Kidney epithelial cell (primary cell): ENCODE measurements around the gene HUWE1. TPM values are rescaled to one million over a fixed set of nuclear protein-coding genes. Genes with fewer than 3 reads are reported as not detected.

Source experiments
- DNase-seq: peaks from one replicate; pipeline ENCODE4 v3.0.0-alpha.2; 2010; ENCODE audit warnings: low read depth
- H3K27me3 ChIP-seq: 2 replicates; pipeline ENCODE4 v1.6.0; 2011; ENCODE audit warnings: low read length; ENCODE audit not compliant: control insufficient read depth, insufficient read depth
- H3K36me3 ChIP-seq: 2 replicates; pipeline ENCODE4 v1.5.1; 2011; ENCODE audit warnings: low read length; ENCODE audit not compliant: control insufficient read depth, insufficient read depth
- H3K4me3 ChIP-seq: 2 replicates; pipeline ENCODE4 v1.5.1; 2011; ENCODE audit warnings: low read depth, mild to moderate bottlenecking, control low read depth, low read length
- total RNA-seq: library from RNA; depleted of rRNA; stranded (reverse); fragments of >200 nt; gene quantifications from 2 replicates; pipeline ENCODE4 v1.2.3, GENCODE V29; 2015
- TF ChIP-seq, protein P1 (sequence below): IDR thresholded peaks from 2 replicates; pipeline ENCODE4 v1.5.1; 2011; ENCODE audit warnings: mild to moderate bottlenecking, moderate library complexity, low read length, control low read depth, inconsistent platforms; ENCODE audit not compliant: insufficient read depth, poor library complexity, severe bottlenecking

The HUWE1 gene
- total RNA-seq, 1 donor from 2014 or later, result 121 TPM

DNA sequence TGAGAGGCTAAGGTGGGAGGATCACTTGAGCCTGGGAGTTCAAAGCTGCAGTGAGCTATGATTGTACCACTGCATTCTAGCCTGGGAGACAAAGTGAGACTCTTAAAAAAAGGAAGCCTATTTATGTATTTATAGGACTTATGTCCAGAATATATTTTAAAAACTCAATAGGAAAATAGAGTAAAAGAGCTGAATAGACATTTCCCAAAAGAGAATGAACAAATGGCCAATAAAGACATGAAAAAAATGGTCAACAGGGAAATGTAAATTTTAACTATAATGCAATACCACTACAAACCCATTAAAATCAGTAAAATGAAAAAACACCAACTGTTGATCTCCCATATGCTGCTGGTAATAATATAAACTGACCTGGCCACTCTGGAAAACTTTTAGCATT lies 115.0 kb downstream of the HUWE1 start:
- no peak overlapping the region for H3K4me3 ChIP-seq
- TF ChIP-seq, protein P1, sequence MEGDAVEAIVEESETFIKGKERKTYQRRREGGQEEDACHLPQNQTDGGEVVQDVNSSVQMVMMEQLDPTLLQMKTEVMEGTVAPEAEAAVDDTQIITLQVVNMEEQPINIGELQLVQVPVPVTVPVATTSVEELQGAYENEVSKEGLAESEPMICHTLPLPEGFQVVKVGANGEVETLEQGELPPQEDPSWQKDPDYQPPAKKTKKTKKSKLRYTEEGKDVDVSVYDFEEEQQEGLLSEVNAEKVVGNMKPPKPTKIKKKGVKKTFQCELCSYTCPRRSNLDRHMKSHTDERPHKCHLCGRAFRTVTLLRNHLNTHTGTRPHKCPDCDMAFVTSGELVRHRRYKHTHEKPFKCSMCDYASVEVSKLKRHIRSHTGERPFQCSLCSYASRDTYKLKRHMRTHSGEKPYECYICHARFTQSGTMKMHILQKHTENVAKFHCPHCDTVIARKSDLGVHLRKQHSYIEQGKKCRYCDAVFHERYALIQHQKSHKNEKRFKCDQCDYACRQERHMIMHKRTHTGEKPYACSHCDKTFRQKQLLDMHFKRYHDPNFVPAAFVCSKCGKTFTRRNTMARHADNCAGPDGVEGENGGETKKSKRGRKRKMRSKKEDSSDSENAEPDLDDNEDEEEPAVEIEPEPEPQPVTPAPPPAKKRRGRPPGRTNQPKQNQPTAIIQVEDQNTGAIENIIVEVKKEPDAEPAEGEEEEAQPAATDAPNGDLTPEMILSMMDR, result no peak
- H3K36me3 ChIP-seq, result no peaks in the 10 kb centered on the region
- DNase-seq, result no peak
- no peaks in the 10 kb centered on the region for H3K27me3 ChIP-seq

DNA sequence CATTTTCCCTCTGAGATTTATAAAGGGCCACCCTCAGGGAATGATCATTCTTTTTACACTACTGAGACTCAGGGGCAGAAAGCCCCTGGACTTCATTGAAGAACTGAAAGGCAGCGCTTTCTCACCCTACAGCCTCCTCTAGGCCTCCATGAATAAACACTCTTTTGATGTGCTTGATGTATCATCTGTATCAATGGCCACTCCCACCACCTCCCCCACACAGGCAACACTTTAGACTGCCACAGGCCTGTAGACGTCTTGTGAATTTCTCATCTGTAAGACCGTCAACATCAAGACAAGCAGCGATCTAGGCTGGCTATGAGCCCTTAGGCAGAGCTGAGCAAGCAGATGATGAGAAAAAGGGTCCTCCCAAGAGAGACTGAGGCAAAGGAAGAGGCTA lies 123.2 kb downstream of the HUWE1 start:
- no peak overlapping the region for H3K4me3 ChIP-seq
- TF ChIP-seq, protein P1, result no peak
- H3K27me3 ChIP-seq, result no peaks in the 10 kb centered on the region
- peaks cover 3% of the 10 kb centered on the region for H3K36me3 ChIP-seq
- no peak for DNase-seq

DNA sequence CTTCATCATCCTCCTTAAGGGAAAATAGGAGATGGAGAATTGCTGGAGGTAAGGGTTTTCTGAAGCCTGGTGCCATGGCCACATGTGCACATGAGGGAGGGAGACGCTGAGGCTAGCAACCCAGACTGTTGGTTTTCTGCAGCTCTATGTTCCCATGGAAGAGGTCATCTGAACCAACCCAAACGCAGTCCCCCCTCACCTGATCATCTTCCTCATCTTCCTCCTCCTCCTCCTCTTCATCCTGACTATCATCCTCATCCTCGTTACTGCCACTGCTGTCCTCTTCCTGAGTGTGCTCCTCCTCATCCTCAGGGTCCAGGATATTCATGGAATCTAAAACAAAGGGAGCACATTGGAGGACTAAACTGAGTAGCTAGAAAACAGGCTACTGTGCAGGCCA lies 124.6 kb downstream of the HUWE1 start:
- H3K36me3 ChIP-seq, result peaks cover 3% of the 10 kb centered on the region
- no peak for DNase-seq
- no peak overlapping the region for H3K4me3 ChIP-seq
- TF ChIP-seq, protein P1, result no peak
- H3K27me3 ChIP-seq, result no peaks in the 10 kb centered on the region

DNA sequence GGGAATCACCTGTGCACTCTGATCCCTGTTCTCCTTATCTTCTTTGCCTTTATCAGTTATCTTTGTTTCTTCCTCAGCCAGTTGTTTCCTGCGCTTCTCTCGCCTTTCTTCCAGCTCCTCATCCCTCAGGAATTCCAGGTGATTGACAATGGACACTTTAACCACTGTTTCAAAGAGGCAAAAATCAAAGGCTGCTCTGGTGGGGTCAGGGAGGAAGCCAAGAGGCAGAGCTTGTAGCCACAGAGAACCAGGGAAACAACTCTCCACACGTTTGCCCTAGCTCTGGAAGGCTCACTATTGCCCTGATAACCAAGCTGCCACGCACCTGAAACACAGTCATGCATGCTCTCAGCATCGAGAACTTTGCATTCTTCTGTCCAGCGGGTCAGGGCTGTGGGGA lies 127.9 kb downstream of the HUWE1 start:
- TF ChIP-seq, protein P1, result no peak
- H3K27me3 ChIP-seq, result no peaks in the 10 kb centered on the region
- H3K36me3 ChIP-seq, result peaks cover 1% of the 10 kb centered on the region
- DNase-seq, result no peak
- H3K4me3 ChIP-seq, result no peak overlapping the region

DNA sequence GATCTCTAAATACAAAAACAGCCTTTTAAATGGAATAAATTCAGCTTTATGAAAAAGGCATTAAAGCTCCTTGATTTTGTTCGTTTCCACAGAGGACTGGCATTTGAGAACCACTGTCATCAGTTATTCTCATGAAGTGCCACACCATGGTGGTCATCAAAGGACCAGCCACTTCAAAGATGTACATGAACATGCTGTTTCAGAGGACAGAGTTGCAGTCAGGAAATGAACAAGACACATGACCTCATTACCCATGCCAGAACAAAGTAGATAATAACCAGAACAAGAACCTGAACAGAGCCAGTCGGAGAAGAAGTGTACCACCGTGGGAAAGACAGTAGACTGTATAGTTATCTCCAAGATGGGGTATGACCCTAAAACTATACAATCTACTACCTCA lies 129.7 kb downstream of the HUWE1 start:
- no peak overlapping the region for H3K4me3 ChIP-seq
- H3K36me3 ChIP-seq, result peaks cover 1% of the 10 kb centered on the region
- TF ChIP-seq, protein P1, result no peak
- no peaks in the 10 kb centered on the region for H3K27me3 ChIP-seq
- no peak for DNase-seq

DNA sequence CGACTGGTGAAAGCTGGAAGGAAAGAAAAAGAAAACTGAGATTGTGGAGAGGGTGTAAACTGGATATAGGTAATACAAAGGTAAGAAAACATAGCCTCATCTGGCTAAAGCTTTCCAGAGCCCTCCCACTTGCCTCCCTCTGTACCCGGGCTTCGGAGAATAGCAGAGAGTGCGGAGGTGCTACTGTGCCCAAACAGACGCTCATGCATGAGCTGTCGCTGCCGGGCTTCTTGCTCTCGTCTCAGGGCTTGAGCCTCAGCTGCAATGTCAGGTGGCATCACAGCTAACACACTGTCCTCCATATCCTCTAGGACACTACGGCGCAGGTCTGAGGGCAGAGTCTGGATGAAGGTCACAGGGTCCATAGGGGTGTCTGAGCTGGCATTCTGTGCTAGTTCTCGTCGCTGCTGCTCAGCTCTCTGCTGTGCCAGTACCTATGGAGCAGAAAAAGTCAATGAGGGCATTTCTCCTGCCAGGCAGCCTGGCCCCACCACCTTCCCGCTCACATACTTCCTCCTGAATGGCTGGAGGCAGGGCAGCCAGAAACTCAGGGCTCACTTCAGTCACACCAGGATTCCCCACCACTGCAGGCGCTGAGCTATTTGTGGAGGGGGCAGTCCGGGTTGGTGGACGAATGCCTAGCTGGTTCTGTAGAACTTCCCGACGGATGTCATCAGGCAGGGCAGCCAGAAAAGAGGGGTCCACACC lies 135.6 kb downstream of the HUWE1 start:
- H3K27me3 ChIP-seq, result no peaks in the 10 kb centered on the region
- DNase-seq, result no peak
- no peak overlapping the region for H3K4me3 ChIP-seq
- peaks cover 1% of the 10 kb centered on the region for H3K36me3 ChIP-seq
- TF ChIP-seq, protein P1, result no peak
